Liver (tissue), 9 donors: ENCODE measurements around the gene LRP4. TPM values are rescaled to one million over a fixed set of nuclear protein-coding genes. Genes with fewer than 3 reads are reported as not detected.
A peak's percentile ranks its signal among the peaks of the same experiment; 100 is the strongest.

Source experiments
- DNase-seq: peaks from one replicate; pipeline ENCODE4 v3.0.0-alpha.2; 2017; ENCODE audit warnings: low spot score
- H3K27ac ChIP-seq, 2 donors: one replicate each; pipeline ENCODE4 v1.7.0; 2013; ENCODE audit warnings: inconsistent platforms in 2 of 2, low read length in 2 of 2, control low read depth in 1 of 2, low read depth in 1 of 2, mild to moderate bottlenecking in 1 of 2
- H3K27me3 ChIP-seq, 4 donors: one replicate each; pipeline versions ENCODE4 v1.6.1 to v1.7.0; 2013; ENCODE audit warnings: low read length in 3 of 4, inconsistent platforms in 1 of 4, mild to moderate bottlenecking in 1 of 4, moderate library complexity in 1 of 4; ENCODE audit not compliant: control insufficient read depth in 4 of 4, insufficient read depth in 4 of 4
- H3K36me3 ChIP-seq, 4 donors: one replicate each; pipeline versions ENCODE4 v1.6.1 to v1.7.0; 2013; ENCODE audit warnings: low read length in 3 of 4, mild to moderate bottlenecking in 3 of 4, low read depth in 1 of 4, moderate library complexity in 1 of 4; ENCODE audit not compliant: control insufficient read depth in 4 of 4, insufficient read depth in 3 of 4
- H3K4me1 ChIP-seq, 4 donors: one replicate each; pipeline versions ENCODE4 v1.6.1 to v1.7.0; 2013; ENCODE audit warnings: low read length in 3 of 4, mild to moderate bottlenecking in 3 of 4, moderate library complexity in 1 of 4; ENCODE audit not compliant: control insufficient read depth in 4 of 4, insufficient read depth in 4 of 4
- H3K4me3 ChIP-seq, 3 donors: one replicate each; pipeline versions ENCODE4 v1.6.1 to v1.7.0; 2013; ENCODE audit warnings: low read length in 3 of 3, control low read depth in 1 of 3, low read depth in 1 of 3, mild to moderate bottlenecking in 1 of 3
- H3K9ac ChIP-seq, 2 donors: one replicate each; pipeline ENCODE4 v1.7.0; 2013; ENCODE audit warnings: low read length in 2 of 2, mild to moderate bottlenecking in 2 of 2, moderate library complexity in 2 of 2, control low read depth in 1 of 2, low read depth in 1 of 2
- H3K9me3 ChIP-seq, 4 donors: one replicate each; pipeline versions ENCODE4 v1.6.1 to v1.7.0; 2013; ENCODE audit warnings: low read length in 3 of 4; ENCODE audit not compliant: control insufficient read depth in 4 of 4
- FOXA1 ChIP-seq: IDR thresholded peaks from 2 replicates; pipeline ENCODE4 v1.6.1; 2016; ENCODE audit warnings: antibody characterized with exemption
- FOXA2 ChIP-seq: IDR thresholded peaks from 2 replicates; pipeline ENCODE4 v1.6.1; 2016; ENCODE audit warnings: antibody characterized with exemption
- GABPA ChIP-seq, 2 donors: IDR thresholded peaks in 1 of 2; conservative IDR thresholded peaks in 1 of 2; 2 replicates each; pipeline ENCODE4 v1.6.1; 2016; ENCODE audit warnings: antibody characterized with exemption in 2 of 2, mild to moderate bottlenecking in 1 of 2, moderate library complexity in 1 of 2
- HNF4A ChIP-seq, 2 donors: conservative IDR thresholded peaks; 2 replicates each; pipeline ENCODE4 v1.6.1; 2016; ENCODE audit warnings: antibody characterized with exemption in 2 of 2, mild to moderate bottlenecking in 2 of 2
- HNF4G ChIP-seq: IDR thresholded peaks from 2 replicates; pipeline ENCODE4 v1.6.1; 2016; ENCODE audit warnings: antibody characterized with exemption
- NR2F2 ChIP-seq: IDR thresholded peaks from 2 replicates; pipeline ENCODE4 v1.6.1; 2016; ENCODE audit warnings: antibody characterized with exemption
- RAD21 ChIP-seq, 2 donors: IDR thresholded peaks; 2 replicates each; pipeline ENCODE4 v1.6.1; 2016; ENCODE audit warnings: antibody characterized with exemption in 2 of 2, mild to moderate bottlenecking in 2 of 2
- RXRA ChIP-seq, 2 donors: IDR thresholded peaks; 2 replicates each; pipeline ENCODE4 v1.6.1; 2017 to 2018; ENCODE audit warnings: antibody characterized with exemption in 2 of 2, mild to moderate bottlenecking in 1 of 2
- SP1 ChIP-seq: IDR thresholded peaks from 2 replicates; pipeline ENCODE4 v1.6.1; 2018; ENCODE audit warnings: antibody characterized with exemption, mild to moderate bottlenecking
- TAF1 ChIP-seq: conservative IDR thresholded peaks from 2 replicates; pipeline ENCODE4 v1.6.1; 2016; ENCODE audit warnings: antibody characterized with exemption, mild to moderate bottlenecking
- WGBS: extraction: QIAGEN DNeasy Blood & Tissue Kit; methylation state at CpG from one replicate; pipeline ENCODE4 v1.1.7; 2013; 5-methylcytosine and 5-hydroxymethylcytosine counted together
- polyA plus RNA-seq, 2 donors: library from polyadenylated mRNA; stranded (reverse) in 1 of 2; unstranded in 1 of 2; fragments of 200-250 nt in 1 of 2; fragments of >200 nt in 1 of 2; fragmentation: Nextera tagmentation in 1 of 2; extraction: Ambion mirVana in 1 of 2; gene quantifications; one replicate each; pipeline versions ENCODE4 v1.2.1 to v1.2.3, GENCODE V29; 2013 to 2015
- total RNA-seq, 2 donors: library from RNA; depleted of rRNA; stranded (reverse); fragments of >200 nt; gene quantifications; one replicate each; pipeline ENCODE4 v1.2.3, GENCODE V29; 2014
- TF ChIP-seq, protein P1 (sequence below): IDR thresholded peaks from 2 replicates; pipeline ENCODE4 v1.6.1; 2016; ENCODE audit warnings: antibody characterized with exemption, mild to moderate bottlenecking
- TF ChIP-seq, protein P2 (sequence below): fragments of 150-350 bp; IDR thresholded peaks from 2 replicates; pipeline ENCODE4 v1.5.1; 2017; ENCODE audit warnings: improper control_type of control experiment, low read depth, low read length; ENCODE audit not compliant: missing input control
- TF ChIP-seq, protein P3 (sequence below): IDR thresholded peaks from 2 replicates; pipeline ENCODE4 v1.6.1; 2016; ENCODE audit warnings: antibody characterized with exemption
- TF ChIP-seq, protein P4 (sequence below): IDR thresholded peaks from 2 replicates; pipeline ENCODE4 v1.6.1; 2016; ENCODE audit warnings: antibody characterized with exemption
- TF ChIP-seq, protein P5 (sequence below): IDR thresholded peaks from 2 replicates; pipeline ENCODE4 v1.6.1; 2016; ENCODE audit warnings: antibody characterized with exemption
- donor health status: healthy.
- donor health status: healthy.
- donor health status: healthy.
- donor health status: healthy.
- donor health status: healthy.

The LRP4 gene
- total and polyA plus RNA-seq, 4 donors, result 0.50 to 3.1 (median 0.90) TPM

DNA sequence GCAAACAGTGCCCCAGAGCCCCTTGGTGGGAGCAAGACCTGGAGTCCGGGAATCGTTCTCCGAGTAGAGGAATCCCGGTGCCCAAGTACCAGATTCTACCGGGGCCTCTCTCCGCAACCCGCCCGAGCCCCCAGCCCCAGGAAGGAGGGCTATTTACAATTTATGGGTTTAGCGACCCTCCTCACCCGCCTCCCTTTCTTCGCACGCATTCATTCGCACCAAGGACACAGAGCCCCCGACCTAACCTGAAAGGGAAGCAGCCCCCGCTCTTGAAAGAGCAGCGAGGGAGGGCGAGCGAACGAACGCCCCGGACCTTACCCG lies 628 bp downstream of the LRP4 start:
- no peaks in the 10 kb centered on the region for H3K36me3 ChIP-seq
- WGBS, result 3% methylated on average over 22 of the region's 22 CpGs
- TF ChIP-seq, protein P1, sequence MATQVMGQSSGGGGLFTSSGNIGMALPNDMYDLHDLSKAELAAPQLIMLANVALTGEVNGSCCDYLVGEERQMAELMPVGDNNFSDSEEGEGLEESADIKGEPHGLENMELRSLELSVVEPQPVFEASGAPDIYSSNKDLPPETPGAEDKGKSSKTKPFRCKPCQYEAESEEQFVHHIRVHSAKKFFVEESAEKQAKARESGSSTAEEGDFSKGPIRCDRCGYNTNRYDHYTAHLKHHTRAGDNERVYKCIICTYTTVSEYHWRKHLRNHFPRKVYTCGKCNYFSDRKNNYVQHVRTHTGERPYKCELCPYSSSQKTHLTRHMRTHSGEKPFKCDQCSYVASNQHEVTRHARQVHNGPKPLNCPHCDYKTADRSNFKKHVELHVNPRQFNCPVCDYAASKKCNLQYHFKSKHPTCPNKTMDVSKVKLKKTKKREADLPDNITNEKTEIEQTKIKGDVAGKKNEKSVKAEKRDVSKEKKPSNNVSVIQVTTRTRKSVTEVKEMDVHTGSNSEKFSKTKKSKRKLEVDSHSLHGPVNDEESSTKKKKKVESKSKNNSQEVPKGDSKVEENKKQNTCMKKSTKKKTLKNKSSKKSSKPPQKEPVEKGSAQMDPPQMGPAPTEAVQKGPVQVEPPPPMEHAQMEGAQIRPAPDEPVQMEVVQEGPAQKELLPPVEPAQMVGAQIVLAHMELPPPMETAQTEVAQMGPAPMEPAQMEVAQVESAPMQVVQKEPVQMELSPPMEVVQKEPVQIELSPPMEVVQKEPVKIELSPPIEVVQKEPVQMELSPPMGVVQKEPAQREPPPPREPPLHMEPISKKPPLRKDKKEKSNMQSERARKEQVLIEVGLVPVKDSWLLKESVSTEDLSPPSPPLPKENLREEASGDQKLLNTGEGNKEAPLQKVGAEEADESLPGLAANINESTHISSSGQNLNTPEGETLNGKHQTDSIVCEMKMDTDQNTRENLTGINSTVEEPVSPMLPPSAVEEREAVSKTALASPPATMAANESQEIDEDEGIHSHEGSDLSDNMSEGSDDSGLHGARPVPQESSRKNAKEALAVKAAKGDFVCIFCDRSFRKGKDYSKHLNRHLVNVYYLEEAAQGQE, result no peak
- TF ChIP-seq HNF4G, result no peak
- TF ChIP-seq, protein P2, sequence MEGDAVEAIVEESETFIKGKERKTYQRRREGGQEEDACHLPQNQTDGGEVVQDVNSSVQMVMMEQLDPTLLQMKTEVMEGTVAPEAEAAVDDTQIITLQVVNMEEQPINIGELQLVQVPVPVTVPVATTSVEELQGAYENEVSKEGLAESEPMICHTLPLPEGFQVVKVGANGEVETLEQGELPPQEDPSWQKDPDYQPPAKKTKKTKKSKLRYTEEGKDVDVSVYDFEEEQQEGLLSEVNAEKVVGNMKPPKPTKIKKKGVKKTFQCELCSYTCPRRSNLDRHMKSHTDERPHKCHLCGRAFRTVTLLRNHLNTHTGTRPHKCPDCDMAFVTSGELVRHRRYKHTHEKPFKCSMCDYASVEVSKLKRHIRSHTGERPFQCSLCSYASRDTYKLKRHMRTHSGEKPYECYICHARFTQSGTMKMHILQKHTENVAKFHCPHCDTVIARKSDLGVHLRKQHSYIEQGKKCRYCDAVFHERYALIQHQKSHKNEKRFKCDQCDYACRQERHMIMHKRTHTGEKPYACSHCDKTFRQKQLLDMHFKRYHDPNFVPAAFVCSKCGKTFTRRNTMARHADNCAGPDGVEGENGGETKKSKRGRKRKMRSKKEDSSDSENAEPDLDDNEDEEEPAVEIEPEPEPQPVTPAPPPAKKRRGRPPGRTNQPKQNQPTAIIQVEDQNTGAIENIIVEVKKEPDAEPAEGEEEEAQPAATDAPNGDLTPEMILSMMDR, result no peak
- TF ChIP-seq TAF1, result no peak
- no peak for TF ChIP-seq FOXA1
- TF ChIP-seq, protein P3, sequence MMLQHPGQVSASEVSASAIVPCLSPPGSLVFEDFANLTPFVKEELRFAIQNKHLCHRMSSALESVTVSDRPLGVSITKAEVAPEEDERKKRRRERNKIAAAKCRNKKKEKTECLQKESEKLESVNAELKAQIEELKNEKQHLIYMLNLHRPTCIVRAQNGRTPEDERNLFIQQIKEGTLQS, result no peak
- TF ChIP-seq RAD21 (IDR thresholded peaks at IDR 0.05), result no peak
- TF ChIP-seq, protein P4, sequence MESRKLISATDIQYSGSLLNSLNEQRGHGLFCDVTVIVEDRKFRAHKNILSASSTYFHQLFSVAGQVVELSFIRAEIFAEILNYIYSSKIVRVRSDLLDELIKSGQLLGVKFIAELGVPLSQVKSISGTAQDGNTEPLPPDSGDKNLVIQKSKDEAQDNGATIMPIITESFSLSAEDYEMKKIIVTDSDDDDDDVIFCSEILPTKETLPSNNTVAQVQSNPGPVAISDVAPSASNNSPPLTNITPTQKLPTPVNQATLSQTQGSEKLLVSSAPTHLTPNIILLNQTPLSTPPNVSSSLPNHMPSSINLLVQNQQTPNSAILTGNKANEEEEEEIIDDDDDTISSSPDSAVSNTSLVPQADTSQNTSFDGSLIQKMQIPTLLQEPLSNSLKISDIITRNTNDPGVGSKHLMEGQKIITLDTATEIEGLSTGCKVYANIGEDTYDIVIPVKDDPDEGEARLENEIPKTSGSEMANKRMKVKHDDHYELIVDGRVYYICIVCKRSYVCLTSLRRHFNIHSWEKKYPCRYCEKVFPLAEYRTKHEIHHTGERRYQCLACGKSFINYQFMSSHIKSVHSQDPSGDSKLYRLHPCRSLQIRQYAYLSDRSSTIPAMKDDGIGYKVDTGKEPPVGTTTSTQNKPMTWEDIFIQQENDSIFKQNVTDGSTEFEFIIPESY, result no peak
- H3K4me1 ChIP-seq, result peaks cover 8 to 17% (median 16%) of the 10 kb centered on the region in 4 donors
- no peak overlapping the region for H3K27ac ChIP-seq
- peak overlapping the region; percentile 33 to 58 (median 35) for H3K4me3 ChIP-seq
- H3K27me3 ChIP-seq, result no peaks in the 10 kb centered on the region
- no peak for DNase-seq
- H3K9ac ChIP-seq, result no peak overlapping the region
- no peaks in the 10 kb centered on the region for H3K9me3 ChIP-seq

DNA sequence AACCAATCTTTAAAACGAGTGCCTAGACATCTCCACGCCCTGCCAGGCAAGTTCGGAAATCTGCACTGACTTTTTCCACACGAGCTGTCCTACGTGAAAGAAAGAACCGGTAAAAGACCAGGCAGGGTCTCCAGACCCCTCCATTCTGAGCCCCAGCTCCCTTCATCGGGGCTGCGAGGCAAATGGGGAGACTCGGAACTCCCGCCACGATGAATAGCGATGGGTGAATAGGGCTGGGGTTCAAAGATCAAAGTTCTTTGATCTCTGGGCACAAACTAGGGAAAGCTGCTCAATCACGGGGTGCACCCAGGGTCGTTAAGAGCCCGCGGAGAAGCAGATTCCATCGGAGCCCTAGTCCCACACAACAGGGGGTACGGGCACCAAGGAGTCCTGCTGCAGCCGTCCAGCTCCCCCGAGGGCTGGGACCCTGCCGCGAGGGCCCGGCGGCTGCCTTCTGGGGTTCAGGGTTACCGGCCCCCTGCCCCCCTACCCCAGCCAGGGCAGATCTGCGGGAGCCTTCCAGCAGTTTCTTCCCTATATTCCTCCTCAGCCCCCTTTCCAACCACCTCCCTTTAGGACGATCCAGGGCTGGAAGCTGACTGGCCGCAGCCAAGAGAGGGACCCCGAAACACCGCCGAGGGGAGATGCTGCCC lies 1.1 kb downstream of the LRP4 start:
- no peak for TF ChIP-seq SP1
- peak; percentile 28 for TF ChIP-seq HNF4G
- no peak for TF ChIP-seq FOXA2
- peak; percentile 74 to 83 for TF ChIP-seq HNF4A (conservative IDR thresholded peaks at IDR 0.05)
- TF ChIP-seq GABPA (IDR thresholded peaks at IDR 0.05 in 1 of 2, conservative IDR thresholded peaks at IDR 0.05 in 1 of 2), result peak in 1 of 2 donors; percentile 9
- TF ChIP-seq, protein P4, result no peak
- TF ChIP-seq, protein P5, sequence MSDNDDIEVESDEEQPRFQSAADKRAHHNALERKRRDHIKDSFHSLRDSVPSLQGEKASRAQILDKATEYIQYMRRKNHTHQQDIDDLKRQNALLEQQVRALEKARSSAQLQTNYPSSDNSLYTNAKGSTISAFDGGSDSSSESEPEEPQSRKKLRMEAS, result no peak
- peak; percentile 75 for TF ChIP-seq NR2F2
- peak; percentile 48 to 57 for TF ChIP-seq RXRA (IDR thresholded peaks at IDR 0.05)

More for the DNA sequence above, 1.1 kb downstream of the LRP4 start:
- H3K27ac ChIP-seq, result peak overlapping the region in 1 of 2 donors; percentile 2
- no peak for DNase-seq
- 1% methylated on average over 31 of the region's 31 CpGs for WGBS
- no peak overlapping the region for H3K9ac ChIP-seq
- H3K9me3 ChIP-seq, result no peaks in the 10 kb centered on the region
- H3K4me3 ChIP-seq, result peak overlapping the region; percentile 33 to 64 (median 58)
- no peaks in the 10 kb centered on the region for H3K27me3 ChIP-seq
- H3K36me3 ChIP-seq, result no peaks in the 10 kb centered on the region
- peaks cover 8 to 17% (median 16%) of the 10 kb centered on the region in 4 donors for H3K4me1 ChIP-seq
